HG03045 (cell line): ENCODE data around the gene ALDH2.
"Not testable (repeated sequence)": the region's sequence is repeated elsewhere in the genome, so short reads cannot be mapped to it uniquely, and the experiment has no call there.

Experiments
- ATAC-seq: cut with Tn5 transposase; IDR thresholded peaks from one replicate; pipeline ENCODE4 v1.9.1; 2021; ENCODE audit warnings: mild to moderate bottlenecking, moderate library complexity; ENCODE audit not compliant: unreplicated experiment

Gene ALDH2

GRCh38 chr12:111766608-111767361, at the start of gene ALDH2:
TSS of gene ALDH2 (plus strand) at chr12:111766933. CDS start at chr12:111766983, 50 bp downstream.
- peak; percentile 58 for ATAC-seq

- not testable (repeated sequence) for ATAC-seq
Measured at GRCh38 chr12:111719316-111719715, 47.4 kb upstream of the ALDH2 start.

GRCh38 chr12:111720457-111720856, 46.3 kb upstream of the ALDH2 start:
- ATAC-seq = no peak

DNA sequence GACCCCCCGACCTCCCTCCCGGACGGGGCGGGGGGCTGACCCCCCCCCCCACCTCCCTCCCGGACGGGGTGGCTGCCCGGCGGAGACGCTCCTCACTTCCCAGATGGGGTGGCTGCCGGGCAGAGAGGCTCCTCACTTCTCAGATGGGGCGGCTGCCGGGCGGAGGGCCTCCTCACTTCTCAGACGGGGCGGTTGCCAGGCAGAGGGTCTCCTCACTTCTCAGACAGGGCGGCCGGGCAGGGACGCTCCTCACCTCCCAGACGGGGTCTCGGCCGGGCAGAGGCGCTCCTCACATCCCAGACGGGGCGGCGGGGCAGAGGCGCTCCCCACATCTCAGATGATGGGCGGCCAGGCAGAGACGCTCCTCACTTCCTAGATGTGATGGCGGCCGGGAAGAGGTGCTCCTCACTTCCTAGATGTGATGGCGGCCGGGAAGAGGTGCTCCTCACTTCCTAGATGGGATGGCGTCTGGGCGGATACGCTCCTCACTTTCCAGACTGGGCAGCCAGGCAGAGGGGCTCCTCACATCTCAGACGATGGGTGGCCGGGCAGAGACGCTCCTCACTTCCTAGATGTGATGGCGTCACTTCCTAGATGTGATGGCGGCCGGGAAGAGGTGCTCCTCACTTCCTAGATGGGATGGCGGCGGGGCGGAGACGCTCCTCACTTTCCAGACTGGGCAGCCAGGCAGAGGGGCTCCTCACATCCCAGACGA, 42.9 kb upstream of the ALDH2 start:
- not testable (repeated sequence) for ATAC-seq

DNA sequence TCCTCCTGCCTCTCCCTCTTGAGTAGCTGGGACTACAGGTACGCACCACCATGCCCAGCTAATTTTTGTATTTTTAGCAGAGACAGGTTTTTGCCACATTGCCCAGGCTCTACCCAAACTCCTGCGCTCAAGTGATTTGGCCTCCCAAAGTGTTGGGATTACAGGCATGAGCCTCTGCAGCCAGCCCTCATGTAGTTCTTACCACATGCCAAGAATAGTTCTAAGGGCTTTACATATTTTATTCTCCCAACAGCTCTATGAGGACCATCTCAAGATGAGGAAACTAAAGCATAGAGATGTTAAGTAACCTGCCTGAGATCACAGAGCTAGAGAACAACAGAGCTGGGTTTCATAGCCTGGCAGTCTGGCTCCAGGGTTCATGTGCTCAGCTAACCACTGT, 37.9 kb upstream of the ALDH2 start:
- no peak for ATAC-seq

DNA sequence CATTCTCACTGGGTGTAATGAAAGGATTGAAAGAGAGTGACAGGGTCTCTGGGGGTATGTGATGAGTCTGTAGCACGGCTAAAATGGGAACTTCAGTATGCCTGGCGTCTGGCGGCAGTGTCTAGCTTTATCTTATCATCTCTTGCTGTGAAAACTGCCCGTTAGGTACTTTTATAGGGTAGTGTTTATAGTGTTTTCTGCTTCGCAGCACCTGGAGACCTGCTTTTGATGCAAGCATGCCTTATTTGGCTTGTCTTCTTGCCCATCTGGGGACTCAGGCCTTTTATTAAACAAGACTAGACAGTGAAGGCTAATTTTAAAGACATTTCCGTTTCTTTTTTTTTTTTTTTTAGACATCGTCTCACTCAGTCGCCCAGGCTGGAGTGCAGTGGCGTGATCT, 36.3 kb upstream of the ALDH2 start:
- no peak for ATAC-seq

GRCh38 chr12:111732786-111733185, 33.9 kb upstream of the ALDH2 start:
- ATAC-seq = no peak

- no peak for ATAC-seq
Measured at GRCh38 chr12:111733340-111733915, 33.3 kb upstream of the ALDH2 start.

DNA sequence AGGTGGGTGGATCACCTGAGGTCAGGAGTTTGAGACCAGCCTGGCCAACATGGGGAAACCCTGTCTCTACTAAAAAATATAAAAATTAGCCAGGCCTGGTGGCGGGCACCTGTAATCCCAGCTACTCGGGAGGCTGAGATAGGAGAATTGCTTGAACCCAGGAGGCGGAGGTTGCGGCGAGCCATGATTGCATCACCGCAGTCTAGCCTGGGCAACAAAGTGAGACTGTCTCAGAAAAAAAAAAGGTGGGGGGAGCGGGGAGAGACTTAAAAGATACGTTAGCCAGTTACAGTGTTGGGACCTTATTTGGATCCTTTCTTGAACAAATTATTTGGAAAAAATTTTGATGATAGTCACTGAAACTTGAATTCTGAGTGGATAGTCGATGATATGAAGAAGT, 27.2 kb upstream of the ALDH2 start:
- not testable (repeated sequence) for ATAC-seq

- ATAC-seq = no peak
Measured at GRCh38 chr12:111741235-111741812, 25.4 kb upstream of the ALDH2 start.

- ATAC-seq = no peak
Measured at GRCh38 chr12:111745211-111745610, 21.5 kb upstream of the ALDH2 start.

DNA sequence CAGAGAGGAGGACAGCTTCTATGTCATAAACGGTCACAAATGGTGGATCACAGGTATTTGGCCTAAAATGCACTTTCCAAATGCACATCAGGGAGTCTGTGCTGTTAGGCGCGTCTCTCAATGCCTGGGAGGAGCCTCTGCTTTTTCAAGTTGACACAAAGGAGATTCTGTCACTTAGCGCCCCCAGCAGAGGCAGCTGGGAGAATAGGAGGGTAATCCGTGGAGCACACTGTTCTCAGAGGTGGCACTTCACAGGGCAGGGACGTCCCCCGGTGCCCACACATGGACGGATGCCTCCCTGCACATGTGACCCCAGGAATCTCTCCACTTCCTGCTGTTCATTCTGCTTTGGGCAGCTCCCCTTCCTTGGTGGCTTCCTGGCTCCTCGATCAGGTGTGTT, 19.4 kb upstream of the ALDH2 start:
- ATAC-seq = no peak

- ATAC-seq = no peak
Measured at GRCh38 chr12:111748151-111748672, 18.5 kb upstream of the ALDH2 start.

DNA sequence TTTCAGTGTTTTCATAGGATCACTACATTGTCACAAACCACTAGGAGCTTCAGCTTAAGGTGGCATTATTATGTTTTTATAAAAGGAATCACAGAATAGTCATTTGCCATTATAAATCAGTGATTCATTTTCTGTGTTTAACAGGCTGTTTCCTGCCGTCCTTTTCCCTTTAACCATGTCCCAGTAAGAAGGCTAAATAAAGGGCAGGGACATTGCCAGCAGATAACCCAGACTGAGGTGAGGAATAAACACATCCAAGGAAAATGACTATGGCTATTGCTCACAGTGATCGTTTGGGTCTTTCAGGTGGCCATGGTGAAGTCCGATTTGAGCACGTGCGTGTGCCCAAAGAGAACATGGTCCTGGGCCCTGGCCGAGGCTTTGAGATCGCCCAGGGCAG, 17.9 kb upstream of the ALDH2 start:
- no peak for ATAC-seq

- ATAC-seq = no peak
Measured at GRCh38 chr12:111749391-111749790, 17.3 kb upstream of the ALDH2 start.

- no peak for ATAC-seq
Measured at GRCh38 chr12:111753144-111753881, 13.4 kb upstream of the ALDH2 start.

- no peak for ATAC-seq
Measured at GRCh38 chr12:111754671-111755070, 12.1 kb upstream of the ALDH2 start.

- ATAC-seq = no peak
Measured at GRCh38 chr12:111756196-111756595, 10.5 kb upstream of the ALDH2 start.

GRCh38 chr12:111756681-111757080, 10.1 kb upstream of the ALDH2 start:
- no peak for ATAC-seq

DNA sequence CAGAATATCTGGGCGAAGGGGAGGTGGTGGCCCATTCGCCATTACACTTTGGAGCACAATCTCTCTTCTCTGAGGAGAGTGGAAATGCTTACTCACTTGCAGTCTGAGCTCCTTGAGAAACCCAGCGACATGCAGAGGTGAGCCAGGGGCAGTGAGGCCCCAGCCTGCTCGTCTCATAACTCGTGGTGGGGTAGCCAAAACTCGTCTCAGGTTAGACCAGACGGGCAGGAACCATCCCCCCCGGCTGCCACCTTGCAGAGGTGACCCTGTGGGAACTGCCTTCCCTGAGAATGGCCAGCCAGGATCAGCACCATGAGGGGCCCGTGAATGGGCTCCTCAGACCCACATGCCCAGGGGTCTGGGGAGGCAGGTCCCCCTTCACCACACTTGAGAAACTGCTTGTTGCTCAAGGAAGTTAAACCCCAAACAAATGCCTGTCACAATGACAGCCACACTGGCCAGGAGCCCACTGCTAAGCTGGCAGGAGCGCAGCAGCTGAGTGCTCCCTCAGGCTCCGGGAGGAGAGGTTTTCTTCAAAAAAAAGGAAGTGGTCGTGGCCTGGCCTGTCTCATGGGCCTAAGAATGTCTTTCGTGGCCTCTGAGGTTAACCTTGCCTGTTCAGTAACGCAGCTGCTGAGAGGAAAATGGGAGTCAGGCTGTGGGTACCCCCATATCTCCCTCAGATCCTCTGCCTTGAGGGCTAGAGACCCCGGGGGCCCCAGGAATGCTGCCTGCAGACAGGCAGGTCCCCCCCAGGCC, 9.2 kb upstream of the ALDH2 start:
- no peak for ATAC-seq
